ENCODE data around the gene TIGD7. TPM values are rescaled to one million over a fixed set of nuclear protein-coding genes. Genes with fewer than 3 reads are reported as not detected.

Gene TIGD7
- total RNA-seq, 1 experiment from 2014 or later: not detected

Other genes starting within 250 kb of the TIGD7 start
- gene IL32, start 239.8 kb downstream of the TIGD7 start, total RNA-seq (2014; rRNA removed; shearing (Covaris generic)): 5.0 and 8.5 TPM in 2 replicates
- not detected in 2 replicates for gene ZSCAN10, start 206.1 kb downstream of the TIGD7 start, total RNA-seq (2014; rRNA removed; shearing (Covaris generic))
- 26.7 and 33.3 TPM in 2 replicates for gene ZNF205, start 192.8 kb downstream of the TIGD7 start, total RNA-seq (2014; rRNA removed; shearing (Covaris generic))
- 5.8 and 7.2 TPM in 2 replicates for gene ZNF213, start 170.4 kb downstream of the TIGD7 start, total RNA-seq (2014; rRNA removed; shearing (Covaris generic))
- not detected in 2 replicates for gene OR1F1, start 117.2 kb downstream of the TIGD7 start, total RNA-seq (2014; rRNA removed; shearing (Covaris generic))
- gene ZNF200, start 70.3 kb downstream of the TIGD7 start, total RNA-seq (2014; rRNA removed; shearing (Covaris generic)): 5.6 and 8.6 TPM in 2 replicates
- 0.13 TPM in 1 of 2 replicates, not detected in the other for gene MEFV, start 48.8 kb downstream of the TIGD7 start, total RNA-seq (2014; rRNA removed; shearing (Covaris generic))
- gene ZNF263, start 21.9 kb downstream of the TIGD7 start, total RNA-seq (2014; rRNA removed; shearing (Covaris generic)): 102 and 106 TPM in 2 replicates
- gene ZNF75A, start 67 bp upstream of the TIGD7 start, total RNA-seq (2014; rRNA removed; shearing (Covaris generic)): 0.41 and 0.91 TPM in 2 replicates
- not detected in 2 replicates for gene OR2C1, start 50.5 kb upstream of the TIGD7 start, total RNA-seq (2014; rRNA removed; shearing (Covaris generic))
- 9.0 and 9.8 TPM in 2 replicates for gene ZSCAN32, start 95.6 kb upstream of the TIGD7 start, total RNA-seq (2014; rRNA removed; shearing (Covaris generic))
- 6.6 and 13.9 TPM in 2 replicates for gene ZNF174, start 95.8 kb upstream of the TIGD7 start, total RNA-seq (2014; rRNA removed; shearing (Covaris generic))
- 0.76 and 1.2 TPM in 2 replicates for gene ZNF597, start 138.1 kb upstream of the TIGD7 start, total RNA-seq (2014; rRNA removed; shearing (Covaris generic))
- 19.4 and 20.3 TPM in 2 replicates for gene NAA60, start 138.2 kb upstream of the TIGD7 start, total RNA-seq (2014; rRNA removed; shearing (Covaris generic))
- not detected in 2 replicates for gene C16orf90, start 190.1 kb upstream of the TIGD7 start, total RNA-seq (2014; rRNA removed; shearing (Covaris generic))
- 1.1 and 2.1 TPM in 2 replicates for gene CLUAP1, start 195.6 kb upstream of the TIGD7 start, total RNA-seq (2014; rRNA removed; shearing (Covaris generic))